NCI-H128 (cell line): Measurements from ENCODE around the gene PLPPR1.
"Not testable (repeated sequence)": the region's sequence is repeated elsewhere in the genome, so short reads cannot be mapped to it uniquely, and the experiment has no call there.

Experiments used
- DNase-seq: peaks from one replicate; lab custom pipeline; 2025; ENCODE audit not compliant: unreplicated experiment; lab: John Stamatoyannopoulos, UW

Gene PLPPR1

GRCh38 chr9:101274971-101275768 is 246.6 kb downstream of the PLPPR1 start:
- DNase-seq: no peak

GRCh38 chr9:101275769-101276250 is 247.3 kb downstream of the PLPPR1 start:
- DNase-seq: no peak

GRCh38 chr9:101291043-101291442 is 262.5 kb downstream of the PLPPR1 start:
- not testable (repeated sequence) for DNase-seq

GRCh38 chr9:101299901-101300300 is 271.4 kb downstream of the PLPPR1 start:
- no peak for DNase-seq

GRCh38 chr9:101307051-101307450 is 278.5 kb downstream of the PLPPR1 start:
- no peak for DNase-seq

GRCh38 chr9:101307524-101308213 is 279.1 kb downstream of the PLPPR1 start:
- DNase-seq: no peak

GRCh38 chr9:101309139-101309538 is 280.6 kb downstream of the PLPPR1 start:
- no peak for DNase-seq

- DNase-seq: no peak
These were observed 282.7 kb downstream of the PLPPR1 start for GRCh38 chr9:101311191-101311590.

- DNase-seq: peak; percentile 58
These were observed 283.4 kb downstream of the PLPPR1 start for GRCh38 chr9:101311758-101312420.

GRCh38 chr9:101312661-101313060 is 284.1 kb downstream of the PLPPR1 start:
- DNase-seq: no peak

GRCh38 chr9:101315112-101315450 is 286.6 kb downstream of the PLPPR1 start:
- DNase-seq: no peak

- DNase-seq: no peak
These were observed 289.2 kb downstream of the PLPPR1 start for GRCh38 chr9:101317735-101318134.

- no peak for DNase-seq
These were observed 294.6 kb downstream of the PLPPR1 start for GRCh38 chr9:101323129-101323528.

- DNase-seq: no peak
These were observed 295.8 kb downstream of the PLPPR1 start for GRCh38 chr9:101324245-101324804.

GRCh38 chr9:101325053-101325452 is 296.5 kb downstream of the PLPPR1 start:
- DNase-seq: no peak

- DNase-seq: no peak
These were observed 297.5 kb downstream of the PLPPR1 start for GRCh38 chr9:101326035-101326434.

- no peak for DNase-seq
These were observed 298.0 kb downstream of the PLPPR1 start for GRCh38 chr9:101326501-101326900.

- not testable (repeated sequence) for DNase-seq
These were observed 298.9 kb downstream of the PLPPR1 start for GRCh38 chr9:101327422-101327909.

- no peak for DNase-seq
These were observed 303.8 kb downstream of the PLPPR1 start for GRCh38 chr9:101332362-101332761.

GRCh38 chr9:101333490-101333889 is 305.0 kb downstream of the PLPPR1 start:
- DNase-seq: no peak
